ENCODE measurements around the gene TNFRSF25. TPM values are rescaled to one million over a fixed set of nuclear protein-coding genes. Genes with fewer than 3 reads are reported as not detected.

The TNFRSF25 gene
- total and polyA plus RNA-seq, 2 donors (not counting 3 experiments of a cell fraction or from before 2014, with no cell fraction given): 33.9 to 38.8 TPM

DNA sequence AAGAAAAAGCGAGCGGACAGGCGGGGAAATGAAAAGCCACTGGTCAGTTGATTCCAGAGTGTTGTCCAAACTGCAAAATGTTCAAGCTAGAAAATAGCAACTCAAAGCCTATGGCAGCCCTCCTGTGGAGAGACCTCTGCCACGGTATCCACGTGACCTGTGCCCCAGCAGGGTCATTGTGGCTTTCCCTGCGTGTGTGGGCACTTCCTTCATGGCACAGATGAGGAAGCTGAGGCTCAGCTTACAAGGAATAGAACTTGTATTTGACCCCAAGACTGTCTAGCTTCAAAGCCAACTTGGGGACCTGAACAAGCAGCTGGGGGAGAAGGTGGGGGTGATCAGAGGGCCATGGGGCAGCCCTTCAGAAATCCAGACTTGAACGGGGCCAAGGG lies 41.1 kb upstream of the TNFRSF25 start:
- intact Hi-C loops (cut with micrococcal nuclease): no loop called here
- FAIRE-seq: no peak
- dilution Hi-C loops (cut with MboI; ENCODE audit: extremely low pct_ligation_motif_present, low sequenced_read_pairs): no loop called here
- H3K4me3 ChIP-seq (replicated peaks in 1 of 3; ENCODE audit: insufficient read depth in 1 of 3, low read depth in 1 of 3, low read length in 3 of 3): no peak overlapping the region
- no TSS peak for BruUV-seq (replicated peaks)
- H3K9me3 ChIP-seq (replicated peaks; ENCODE audit: control insufficient read depth, insufficient read depth, low read length): no peaks in the 10 kb centered on the region
- H4K20me1 ChIP-seq (replicated peaks; ENCODE audit: control insufficient read depth, extremely low read depth, insufficient read depth, low read length): no peaks in the 10 kb centered on the region
- H3K4me1 ChIP-seq (ENCODE audit: control insufficient read depth, extremely low read depth, insufficient read depth, low read length): no peaks in the 10 kb centered on the region
- no peaks in the 10 kb centered on the region for H3K79me2 ChIP-seq (ENCODE audit: control insufficient read depth, insufficient read depth, low read length)
- DNase-seq (ENCODE audit: low read depth, low spot score): no peak
- no peaks in the 10 kb centered on the region for H3K9me1 ChIP-seq (replicated peaks; ENCODE audit: control insufficient read depth, extremely low read depth, insufficient read depth, low read length)
- H2AFZ ChIP-seq (ENCODE audit: low read depth, low read length): no peak overlapping the region
- no peak overlapping the region for H3K27ac ChIP-seq (ENCODE audit: insufficient read depth, low read depth, low read length)
- no peaks in the 10 kb centered on the region for H3K36me3 ChIP-seq (ENCODE audit: control insufficient read depth in 2 of 2, extremely low read depth in 1 of 2, insufficient read depth in 2 of 2, low read length in 2 of 2)
- H3K4me2 ChIP-seq (ENCODE audit: insufficient read depth, low read length): no peak overlapping the region
- H3K9ac ChIP-seq (replicated peaks; ENCODE audit: extremely low read depth, insufficient read depth, low read length): no peak overlapping the region
- CTCF ChIA-PET: interaction anchor here (0.7 to 3.5 kb wide), 6 partner anchors 14 to 139 kb away, joined by 3 to 28 read pairs (median 3); no protein-coding TSS in a partner anchor
- H3K27me3 ChIP-seq (ENCODE audit: control insufficient read depth in 2 of 2, insufficient read depth in 2 of 2, low read length in 2 of 2): no peaks in the 10 kb centered on the region
- TF ChIP-seq POLR2A (IDR thresholded peaks at IDR 0.05; ENCODE audit: low read depth, low read length): no peak
- no peak for TF ChIP-seq MYC (IDR thresholded peaks at IDR 0.05; ENCODE audit: low read depth, low read length)
- TF ChIP-seq POLR2AphosphoS5 (IDR thresholded peaks at IDR 0.05; ENCODE audit: insufficient read depth, low read depth, low read length): no peak
- TF ChIP-seq, protein P1, sequence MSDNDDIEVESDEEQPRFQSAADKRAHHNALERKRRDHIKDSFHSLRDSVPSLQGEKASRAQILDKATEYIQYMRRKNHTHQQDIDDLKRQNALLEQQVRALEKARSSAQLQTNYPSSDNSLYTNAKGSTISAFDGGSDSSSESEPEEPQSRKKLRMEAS (IDR thresholded peaks at IDR 0.05; ENCODE audit: insufficient read depth, insufficient read length): no peak
- TF ChIP-seq, protein P2, sequence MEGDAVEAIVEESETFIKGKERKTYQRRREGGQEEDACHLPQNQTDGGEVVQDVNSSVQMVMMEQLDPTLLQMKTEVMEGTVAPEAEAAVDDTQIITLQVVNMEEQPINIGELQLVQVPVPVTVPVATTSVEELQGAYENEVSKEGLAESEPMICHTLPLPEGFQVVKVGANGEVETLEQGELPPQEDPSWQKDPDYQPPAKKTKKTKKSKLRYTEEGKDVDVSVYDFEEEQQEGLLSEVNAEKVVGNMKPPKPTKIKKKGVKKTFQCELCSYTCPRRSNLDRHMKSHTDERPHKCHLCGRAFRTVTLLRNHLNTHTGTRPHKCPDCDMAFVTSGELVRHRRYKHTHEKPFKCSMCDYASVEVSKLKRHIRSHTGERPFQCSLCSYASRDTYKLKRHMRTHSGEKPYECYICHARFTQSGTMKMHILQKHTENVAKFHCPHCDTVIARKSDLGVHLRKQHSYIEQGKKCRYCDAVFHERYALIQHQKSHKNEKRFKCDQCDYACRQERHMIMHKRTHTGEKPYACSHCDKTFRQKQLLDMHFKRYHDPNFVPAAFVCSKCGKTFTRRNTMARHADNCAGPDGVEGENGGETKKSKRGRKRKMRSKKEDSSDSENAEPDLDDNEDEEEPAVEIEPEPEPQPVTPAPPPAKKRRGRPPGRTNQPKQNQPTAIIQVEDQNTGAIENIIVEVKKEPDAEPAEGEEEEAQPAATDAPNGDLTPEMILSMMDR (IDR thresholded peaks at IDR 0.05; ENCODE audit: extremely low read depth in 1 of 2, insufficient read depth in 1 of 2, low read depth in 1 of 2, low read length in 2 of 2): no peak
- no peak for TF ChIP-seq GATA2 (IDR thresholded peaks at IDR 0.05; ENCODE audit: insufficient read depth, insufficient read length, low read depth, low read length)
- no peak for TF ChIP-seq FOS (IDR thresholded peaks at IDR 0.05; ENCODE audit: borderline replicate concordance, insufficient read depth, low read length)
- TF ChIP-seq EZH2 (IDR thresholded peaks at IDR 0.05; ENCODE audit: borderline replicate concordance, low read depth, low read length, severe bottlenecking): no peak
- no peak for TF ChIP-seq JUN (IDR thresholded peaks at IDR 0.05; ENCODE audit: borderline replicate concordance, insufficient read depth, insufficient read length, low read depth)
- POLR2A ChIA-PET: no interaction called here
